ENCODE results near the gene VAV3. TPM values are rescaled to one million over a fixed set of nuclear protein-coding genes. Genes with fewer than 3 reads are reported as not detected.

Gene VAV3
- total and polyA plus RNA-seq, 2 of the 13 experiments (the other 11 are each of a cell fraction or from before 2014, with no cell fraction given): 15.9 to 29.8 TPM

DNA sequence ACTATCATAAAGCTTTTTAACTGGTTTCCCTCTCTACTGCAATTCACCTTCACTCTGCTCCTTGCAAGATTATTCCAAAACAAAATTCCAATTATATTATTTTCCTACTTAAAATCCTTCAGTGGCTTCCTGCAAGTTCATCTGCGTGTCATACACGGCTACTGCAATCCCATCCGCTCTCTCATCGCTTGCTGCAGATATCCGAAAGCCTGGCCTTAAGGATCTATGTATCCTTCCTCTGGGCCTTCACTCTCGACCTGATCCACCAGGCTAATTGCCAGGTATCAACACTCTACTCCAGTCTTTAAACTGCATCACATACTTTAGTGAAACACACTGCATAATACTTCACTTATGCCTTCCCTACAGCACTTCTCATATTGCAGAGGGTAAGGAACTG lies 44.0 kb downstream of the VAV3 start:
- POLR2A ChIA-PET: no interaction called here
- 61% methylated on average over 6 of the region's 6 CpGs for WGBS (ENCODE audit: low lambda C conversion rate)
- no peak overlapping the region for H3K4me3 ChIP-seq (replicated peaks in 1 of 3; ENCODE audit: insufficient read depth in 1 of 3, low read depth in 2 of 3, low read length in 3 of 3)

More for the DNA sequence above, 44.0 kb downstream of the VAV3 start:
- FAIRE-seq: no peak
- no TSS peak for BruUV-seq (replicated peaks)
- no peak for ATAC-seq
- H3K9me3 ChIP-seq (ENCODE audit: low read length): no peaks in the 10 kb centered on the region
- TF ChIP-seq, protein P1, sequence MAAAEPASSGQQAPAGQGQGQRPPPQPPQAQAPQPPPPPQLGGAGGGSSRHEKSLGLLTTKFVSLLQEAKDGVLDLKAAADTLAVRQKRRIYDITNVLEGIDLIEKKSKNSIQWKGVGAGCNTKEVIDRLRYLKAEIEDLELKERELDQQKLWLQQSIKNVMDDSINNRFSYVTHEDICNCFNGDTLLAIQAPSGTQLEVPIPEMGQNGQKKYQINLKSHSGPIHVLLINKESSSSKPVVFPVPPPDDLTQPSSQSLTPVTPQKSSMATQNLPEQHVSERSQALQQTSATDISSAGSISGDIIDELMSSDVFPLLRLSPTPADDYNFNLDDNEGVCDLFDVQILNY (CRISPR knock-in tag; conservative IDR thresholded peaks at IDR 0.05): no peak
- TF ChIP-seq, protein P2, sequence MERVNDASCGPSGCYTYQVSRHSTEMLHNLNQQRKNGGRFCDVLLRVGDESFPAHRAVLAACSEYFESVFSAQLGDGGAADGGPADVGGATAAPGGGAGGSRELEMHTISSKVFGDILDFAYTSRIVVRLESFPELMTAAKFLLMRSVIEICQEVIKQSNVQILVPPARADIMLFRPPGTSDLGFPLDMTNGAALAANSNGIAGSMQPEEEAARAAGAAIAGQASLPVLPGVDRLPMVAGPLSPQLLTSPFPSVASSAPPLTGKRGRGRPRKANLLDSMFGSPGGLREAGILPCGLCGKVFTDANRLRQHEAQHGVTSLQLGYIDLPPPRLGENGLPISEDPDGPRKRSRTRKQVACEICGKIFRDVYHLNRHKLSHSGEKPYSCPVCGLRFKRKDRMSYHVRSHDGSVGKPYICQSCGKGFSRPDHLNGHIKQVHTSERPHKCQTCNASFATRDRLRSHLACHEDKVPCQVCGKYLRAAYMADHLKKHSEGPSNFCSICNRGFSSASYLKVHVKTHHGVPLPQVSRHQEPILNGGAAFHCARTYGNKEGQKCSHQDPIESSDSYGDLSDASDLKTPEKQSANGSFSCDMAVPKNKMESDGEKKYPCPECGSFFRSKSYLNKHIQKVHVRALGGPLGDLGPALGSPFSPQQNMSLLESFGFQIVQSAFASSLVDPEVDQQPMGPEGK (CRISPR knock-in tag; IDR thresholded peaks at IDR 0.05): no peak
- no peak for TF ChIP-seq ZNF7 (CRISPR knock-in tag; IDR thresholded peaks at IDR 0.05)
- TF ChIP-seq, protein P3, sequence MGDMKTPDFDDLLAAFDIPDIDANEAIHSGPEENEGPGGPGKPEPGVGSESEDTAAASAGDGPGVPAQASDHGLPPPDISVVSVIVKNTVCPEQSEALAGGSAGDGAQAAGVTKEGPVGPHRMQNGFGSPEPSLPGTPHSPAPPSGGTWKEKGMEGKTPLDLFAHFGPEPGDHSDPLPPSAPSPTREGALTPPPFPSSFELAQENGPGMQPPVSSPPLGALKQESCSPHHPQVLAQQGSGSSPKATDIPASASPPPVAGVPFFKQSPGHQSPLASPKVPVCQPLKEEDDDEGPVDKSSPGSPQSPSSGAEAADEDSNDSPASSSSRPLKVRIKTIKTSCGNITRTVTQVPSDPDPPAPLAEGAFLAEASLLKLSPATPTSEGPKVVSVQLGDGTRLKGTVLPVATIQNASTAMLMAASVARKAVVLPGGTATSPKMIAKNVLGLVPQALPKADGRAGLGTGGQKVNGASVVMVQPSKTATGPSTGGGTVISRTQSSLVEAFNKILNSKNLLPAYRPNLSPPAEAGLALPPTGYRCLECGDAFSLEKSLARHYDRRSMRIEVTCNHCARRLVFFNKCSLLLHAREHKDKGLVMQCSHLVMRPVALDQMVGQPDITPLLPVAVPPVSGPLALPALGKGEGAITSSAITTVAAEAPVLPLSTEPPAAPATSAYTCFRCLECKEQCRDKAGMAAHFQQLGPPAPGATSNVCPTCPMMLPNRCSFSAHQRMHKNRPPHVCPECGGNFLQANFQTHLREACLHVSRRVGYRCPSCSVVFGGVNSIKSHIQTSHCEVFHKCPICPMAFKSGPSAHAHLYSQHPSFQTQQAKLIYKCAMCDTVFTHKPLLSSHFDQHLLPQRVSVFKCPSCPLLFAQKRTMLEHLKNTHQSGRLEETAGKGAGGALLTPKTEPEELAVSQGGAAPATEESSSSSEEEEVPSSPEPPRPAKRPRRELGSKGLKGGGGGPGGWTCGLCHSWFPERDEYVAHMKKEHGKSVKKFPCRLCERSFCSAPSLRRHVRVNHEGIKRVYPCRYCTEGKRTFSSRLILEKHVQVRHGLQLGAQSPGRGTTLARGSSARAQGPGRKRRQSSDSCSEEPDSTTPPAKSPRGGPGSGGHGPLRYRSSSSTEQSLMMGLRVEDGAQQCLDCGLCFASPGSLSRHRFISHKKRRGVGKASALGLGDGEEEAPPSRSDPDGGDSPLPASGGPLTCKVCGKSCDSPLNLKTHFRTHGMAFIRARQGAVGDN (CRISPR knock-in tag; IDR thresholded peaks at IDR 0.05): no peak
- no peak for TF ChIP-seq PLRG1 (conservative IDR thresholded peaks at IDR 0.05)
- no peak for TF ChIP-seq ZSCAN29 (CRISPR knock-in tag; conservative IDR thresholded peaks at IDR 0.05)
- TF ChIP-seq, protein P4, sequence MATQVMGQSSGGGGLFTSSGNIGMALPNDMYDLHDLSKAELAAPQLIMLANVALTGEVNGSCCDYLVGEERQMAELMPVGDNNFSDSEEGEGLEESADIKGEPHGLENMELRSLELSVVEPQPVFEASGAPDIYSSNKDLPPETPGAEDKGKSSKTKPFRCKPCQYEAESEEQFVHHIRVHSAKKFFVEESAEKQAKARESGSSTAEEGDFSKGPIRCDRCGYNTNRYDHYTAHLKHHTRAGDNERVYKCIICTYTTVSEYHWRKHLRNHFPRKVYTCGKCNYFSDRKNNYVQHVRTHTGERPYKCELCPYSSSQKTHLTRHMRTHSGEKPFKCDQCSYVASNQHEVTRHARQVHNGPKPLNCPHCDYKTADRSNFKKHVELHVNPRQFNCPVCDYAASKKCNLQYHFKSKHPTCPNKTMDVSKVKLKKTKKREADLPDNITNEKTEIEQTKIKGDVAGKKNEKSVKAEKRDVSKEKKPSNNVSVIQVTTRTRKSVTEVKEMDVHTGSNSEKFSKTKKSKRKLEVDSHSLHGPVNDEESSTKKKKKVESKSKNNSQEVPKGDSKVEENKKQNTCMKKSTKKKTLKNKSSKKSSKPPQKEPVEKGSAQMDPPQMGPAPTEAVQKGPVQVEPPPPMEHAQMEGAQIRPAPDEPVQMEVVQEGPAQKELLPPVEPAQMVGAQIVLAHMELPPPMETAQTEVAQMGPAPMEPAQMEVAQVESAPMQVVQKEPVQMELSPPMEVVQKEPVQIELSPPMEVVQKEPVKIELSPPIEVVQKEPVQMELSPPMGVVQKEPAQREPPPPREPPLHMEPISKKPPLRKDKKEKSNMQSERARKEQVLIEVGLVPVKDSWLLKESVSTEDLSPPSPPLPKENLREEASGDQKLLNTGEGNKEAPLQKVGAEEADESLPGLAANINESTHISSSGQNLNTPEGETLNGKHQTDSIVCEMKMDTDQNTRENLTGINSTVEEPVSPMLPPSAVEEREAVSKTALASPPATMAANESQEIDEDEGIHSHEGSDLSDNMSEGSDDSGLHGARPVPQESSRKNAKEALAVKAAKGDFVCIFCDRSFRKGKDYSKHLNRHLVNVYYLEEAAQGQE (IDR thresholded peaks at IDR 0.05; ENCODE audit: borderline replicate concordance in 1 of 2, low read depth in 1 of 2, low read length in 2 of 2): no peak
- TF ChIP-seq, protein P5, sequence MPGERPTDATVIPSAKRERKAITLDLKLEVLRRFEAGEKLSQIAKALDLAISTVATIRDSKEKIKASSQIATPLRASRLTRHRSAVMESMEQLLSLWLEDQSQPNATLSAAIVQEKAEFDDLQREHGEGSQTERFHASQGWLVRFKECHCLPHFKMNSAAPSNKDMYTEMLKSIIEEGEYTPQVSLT (CRISPR knock-in tag; IDR thresholded peaks at IDR 0.05; ENCODE audit: borderline replicate concordance, low read depth): no peak
- TF ChIP-seq, protein P6, sequence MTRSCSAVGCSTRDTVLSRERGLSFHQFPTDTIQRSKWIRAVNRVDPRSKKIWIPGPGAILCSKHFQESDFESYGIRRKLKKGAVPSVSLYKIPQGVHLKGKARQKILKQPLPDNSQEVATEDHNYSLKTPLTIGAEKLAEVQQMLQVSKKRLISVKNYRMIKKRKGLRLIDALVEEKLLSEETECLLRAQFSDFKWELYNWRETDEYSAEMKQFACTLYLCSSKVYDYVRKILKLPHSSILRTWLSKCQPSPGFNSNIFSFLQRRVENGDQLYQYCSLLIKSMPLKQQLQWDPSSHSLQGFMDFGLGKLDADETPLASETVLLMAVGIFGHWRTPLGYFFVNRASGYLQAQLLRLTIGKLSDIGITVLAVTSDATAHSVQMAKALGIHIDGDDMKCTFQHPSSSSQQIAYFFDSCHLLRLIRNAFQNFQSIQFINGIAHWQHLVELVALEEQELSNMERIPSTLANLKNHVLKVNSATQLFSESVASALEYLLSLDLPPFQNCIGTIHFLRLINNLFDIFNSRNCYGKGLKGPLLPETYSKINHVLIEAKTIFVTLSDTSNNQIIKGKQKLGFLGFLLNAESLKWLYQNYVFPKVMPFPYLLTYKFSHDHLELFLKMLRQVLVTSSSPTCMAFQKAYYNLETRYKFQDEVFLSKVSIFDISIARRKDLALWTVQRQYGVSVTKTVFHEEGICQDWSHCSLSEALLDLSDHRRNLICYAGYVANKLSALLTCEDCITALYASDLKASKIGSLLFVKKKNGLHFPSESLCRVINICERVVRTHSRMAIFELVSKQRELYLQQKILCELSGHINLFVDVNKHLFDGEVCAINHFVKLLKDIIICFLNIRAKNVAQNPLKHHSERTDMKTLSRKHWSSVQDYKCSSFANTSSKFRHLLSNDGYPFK (CRISPR knock-in tag; IDR thresholded peaks at IDR 0.05; ENCODE audit: borderline replicate concordance): no peak
- H3K4me1 ChIP-seq (ENCODE audit: insufficient read depth, low read length): no peaks in the 10 kb centered on the region
- no peaks in the 10 kb centered on the region for H3K27me3 ChIP-seq (ENCODE audit: control insufficient read depth in 1 of 2, insufficient read depth in 2 of 2, low read length in 2 of 2)
- in situ Hi-C loops (cut with HindIII; ENCODE audit: extremely low pct_ligation_motif_present, low pct_unique_long_range_greater_than_20kb): no loop called here
- H3K9ac ChIP-seq (ENCODE audit: insufficient read depth, low read depth, low read length): no peak overlapping the region
- intact Hi-C loops (cut with micrococcal nuclease; ENCODE audit: unreplicated experiment): no loop called here
- no peaks in the 10 kb centered on the region for H4K20me1 ChIP-seq (ENCODE audit: insufficient read depth, low read length)
- DNase-seq (ENCODE audit: low spot score): no peak
- no peak overlapping the region for H2AFZ ChIP-seq (ENCODE audit: low read length)
- no peaks in the 10 kb centered on the region for H3K79me2 ChIP-seq (ENCODE audit: insufficient read depth, low read length)
- no peak overlapping the region for H3K27ac ChIP-seq (ENCODE audit: extremely low read length, insufficient read depth, low read length)
- H3K36me3 ChIP-seq (replicated peaks in 1 of 2; ENCODE audit: control insufficient read depth in 1 of 2, insufficient read depth in 2 of 2, low read length in 2 of 2): no peaks in the 10 kb centered on the region
- CTCF ChIA-PET (ENCODE audit: low intra/inter-chr PET ratio, low total read pairs): no interaction called here
- H3K4me2 ChIP-seq (ENCODE audit: low read depth, low read length): no peak overlapping the region
